Kidney tubule cell (primary cell): Measurements from ENCODE around the gene ERC2.

Experiments used
- DNase-seq: peaks from one replicate; pipeline ENCODE4 v3.0.0-alpha.2; 2018; ENCODE audit warnings: low spot score

ERC2 gene

DNA sequence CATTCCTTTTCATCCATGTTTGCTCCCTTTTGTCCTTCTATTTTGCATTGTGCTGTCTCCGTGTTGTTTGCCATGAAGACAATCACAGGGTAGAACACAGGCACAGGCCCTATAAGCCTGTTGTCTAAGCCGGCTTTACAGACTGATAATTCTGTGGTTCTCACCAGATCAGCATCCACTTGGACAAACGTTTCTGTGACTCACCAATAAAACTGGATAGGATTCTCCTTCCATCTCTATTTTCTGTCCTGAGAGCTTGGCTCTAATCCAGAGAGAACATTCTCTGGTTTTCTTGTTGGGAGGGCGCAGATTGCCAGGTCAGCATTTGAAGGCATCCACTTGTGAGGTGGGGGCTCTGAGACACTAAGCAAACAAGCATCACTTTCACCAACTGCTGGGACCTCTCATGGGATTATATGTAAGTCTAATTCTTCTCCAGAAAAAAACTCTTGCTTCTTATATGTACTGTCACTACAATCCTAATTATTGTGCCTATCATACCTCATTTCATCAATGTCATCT is 101.6 kb downstream of the ERC2 start:
- peak; percentile 6 for DNase-seq

DNA sequence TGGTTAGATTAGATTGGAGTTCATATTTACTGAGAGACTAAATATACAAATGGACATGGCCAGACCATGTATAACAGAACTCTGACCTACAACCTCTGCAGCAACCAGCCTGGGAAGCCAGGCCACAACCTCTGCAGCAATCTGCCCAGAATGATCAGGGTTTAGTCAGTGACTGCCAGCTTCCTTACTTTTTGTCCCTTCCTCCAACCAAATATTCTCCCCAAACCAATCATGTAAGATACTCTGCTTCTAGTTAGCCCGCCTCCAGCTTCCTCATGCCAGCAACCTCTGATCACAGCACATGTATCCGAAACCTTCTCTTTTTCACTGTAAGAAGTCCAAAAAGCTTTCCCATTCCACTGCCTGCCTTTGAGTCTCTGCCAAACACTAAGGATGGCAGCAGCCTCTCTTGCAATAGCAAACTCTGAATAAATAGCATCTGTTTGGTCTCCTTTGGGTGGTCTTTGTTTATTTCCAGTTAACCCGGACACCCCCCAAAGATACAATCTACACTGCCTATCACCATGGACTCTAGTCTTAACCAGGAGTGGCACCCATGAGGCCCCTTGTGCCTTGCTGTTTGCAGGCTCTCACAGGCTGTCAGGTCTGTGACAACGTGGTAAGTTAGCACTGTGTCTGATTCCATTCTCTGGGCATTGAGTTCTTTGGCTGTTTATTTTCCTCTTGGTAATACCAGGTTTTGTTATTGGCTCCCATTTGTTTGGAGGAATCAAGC is 102.2 kb downstream of the ERC2 start:
- DNase-seq: no peak

DNA sequence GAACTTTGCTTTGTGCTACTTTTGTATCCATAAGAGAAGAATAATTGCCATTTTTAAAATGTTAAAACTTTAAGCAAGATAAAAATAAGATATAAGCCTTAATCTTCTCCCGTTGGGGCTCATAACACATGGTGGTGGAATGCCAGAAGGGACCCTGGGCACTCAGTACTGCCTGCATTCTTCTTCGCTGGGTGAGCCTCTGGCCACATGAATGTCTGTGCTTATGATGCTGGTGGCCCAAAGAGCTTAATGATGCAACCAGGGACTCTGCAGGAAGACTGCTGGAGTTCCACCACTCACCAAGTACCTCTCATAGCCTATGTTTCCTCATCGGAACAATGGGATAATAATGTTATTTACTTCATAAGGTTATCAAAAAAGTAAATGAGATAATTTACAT is 103.6 kb downstream of the ERC2 start:
- DNase-seq: no peak

DNA sequence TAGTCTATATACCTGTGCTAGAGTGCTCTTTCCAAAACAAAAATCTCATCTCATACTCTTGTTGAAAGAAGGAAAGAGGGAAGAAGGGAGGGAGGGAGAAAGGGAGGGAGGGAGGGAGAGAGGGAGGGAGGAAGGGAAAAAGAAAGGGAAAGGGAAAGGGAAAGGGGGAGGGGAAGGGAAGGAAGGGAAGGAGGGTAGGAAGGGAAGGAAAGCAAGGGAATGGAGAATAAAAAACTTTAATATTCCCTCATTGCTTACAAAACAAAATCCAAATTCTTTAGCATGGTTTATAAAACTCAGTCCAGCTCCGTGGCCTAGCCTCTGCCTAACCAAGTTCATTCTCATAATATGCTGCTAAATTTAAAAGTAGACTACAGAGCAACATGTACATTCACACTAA is 104.5 kb downstream of the ERC2 start:
- no peak for DNase-seq

DNA sequence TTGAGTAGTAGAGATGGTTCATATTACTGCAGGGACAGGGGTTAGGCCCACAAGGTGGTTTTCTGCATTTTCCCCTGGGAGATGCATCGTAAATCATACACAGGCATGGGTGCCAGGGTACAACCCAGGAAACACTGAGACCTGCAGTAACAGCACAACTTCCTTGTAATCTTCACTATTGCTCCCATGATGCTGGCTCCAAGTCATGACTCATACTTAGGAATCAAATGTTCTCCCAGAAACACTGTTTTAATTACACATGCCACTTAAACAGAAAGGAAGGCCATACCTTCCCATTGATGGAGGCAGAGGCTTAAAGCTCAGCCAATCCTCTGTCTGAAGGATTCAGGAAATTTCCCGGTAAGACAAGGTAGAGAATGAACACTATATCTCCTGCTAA is 106.5 kb downstream of the ERC2 start:
- peak; percentile 80 for DNase-seq

DNA sequence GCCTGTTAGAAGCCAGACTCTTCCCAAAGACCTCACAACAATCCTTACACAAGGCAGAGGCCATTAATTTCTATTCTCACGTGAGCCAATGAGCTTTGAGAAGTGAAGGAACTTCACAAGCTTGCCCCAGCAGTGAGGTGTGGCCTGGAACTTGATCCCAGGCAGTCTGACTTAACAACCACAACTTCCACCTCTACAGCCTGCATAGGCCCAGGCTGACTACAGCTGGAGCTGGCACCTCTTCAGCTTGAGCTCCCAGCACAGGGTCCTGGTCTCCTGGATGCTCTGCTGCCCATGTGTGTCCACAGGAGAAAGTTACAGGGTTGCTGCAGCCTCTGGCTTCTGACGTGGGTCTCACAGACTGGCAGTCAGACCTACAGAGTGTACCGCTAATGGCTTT is 111.0 kb downstream of the ERC2 start:
- DNase-seq: peak; percentile 86

DNA sequence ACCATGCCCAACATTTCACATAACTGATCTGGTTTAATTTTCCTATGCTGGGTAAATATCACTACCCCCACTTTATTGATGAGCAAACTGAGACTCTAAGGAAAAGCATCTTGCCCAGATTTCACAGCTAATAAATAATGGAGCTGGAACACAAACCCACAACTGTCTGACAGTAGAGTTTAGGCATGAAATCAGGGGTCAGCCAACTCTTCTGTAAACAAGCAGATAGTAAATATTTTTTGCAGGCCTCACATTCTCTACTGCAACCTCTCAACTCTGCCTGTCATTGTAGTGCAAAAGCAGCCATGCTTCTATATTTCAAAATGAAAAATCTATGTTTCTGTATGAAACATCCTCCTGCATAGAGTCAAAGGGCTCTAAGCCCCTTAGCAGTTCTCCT is 111.5 kb downstream of the ERC2 start:
- no peak for DNase-seq

DNA sequence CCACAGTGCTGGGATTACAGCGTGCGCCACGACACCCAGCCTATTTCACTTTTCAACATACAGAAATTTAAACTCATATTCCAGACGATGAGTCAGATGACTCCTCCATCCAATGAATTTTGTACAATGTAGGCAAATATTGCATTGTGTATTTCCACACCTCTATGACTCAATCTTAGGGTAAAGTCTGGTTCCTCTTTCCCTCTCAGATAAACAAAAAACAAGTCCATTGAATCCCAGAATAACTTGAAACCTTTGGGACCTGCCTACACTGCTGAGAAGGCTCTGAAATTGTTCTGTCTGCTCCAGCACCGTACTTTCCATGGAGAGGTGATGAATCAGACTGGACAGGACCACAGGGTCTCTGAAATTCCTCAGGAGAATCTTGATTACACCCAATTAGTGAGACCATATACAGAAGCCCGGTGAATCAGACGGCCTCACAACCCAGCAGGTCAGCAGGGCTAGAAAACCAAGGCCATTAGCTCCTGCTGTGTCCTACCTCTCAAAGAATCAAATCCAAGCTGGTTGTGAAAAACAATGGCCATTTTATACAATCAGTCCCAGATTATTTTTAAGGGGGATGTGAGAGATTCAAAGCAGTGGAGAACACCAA is 112.6 kb downstream of the ERC2 start:
- DNase-seq: peak; percentile 21

DNA sequence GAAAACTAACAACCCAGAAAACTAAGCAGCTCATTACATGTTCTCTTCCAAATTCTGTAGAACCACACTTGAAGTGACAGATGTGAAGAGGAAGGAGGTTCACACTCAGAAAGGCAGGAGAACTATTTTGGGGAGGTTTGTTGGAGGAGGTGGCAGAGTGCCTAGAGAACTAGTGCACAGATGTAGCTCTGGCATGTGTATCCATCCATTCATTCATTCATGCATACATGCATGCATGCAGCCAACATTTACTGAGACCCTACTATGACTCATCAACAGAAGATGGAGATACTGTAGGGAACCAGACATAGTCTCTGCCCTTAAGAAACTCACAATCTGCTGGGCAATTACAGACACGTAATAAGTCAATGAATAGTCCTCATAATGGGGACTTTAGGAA is 116.7 kb downstream of the ERC2 start:
- no peak for DNase-seq

DNA sequence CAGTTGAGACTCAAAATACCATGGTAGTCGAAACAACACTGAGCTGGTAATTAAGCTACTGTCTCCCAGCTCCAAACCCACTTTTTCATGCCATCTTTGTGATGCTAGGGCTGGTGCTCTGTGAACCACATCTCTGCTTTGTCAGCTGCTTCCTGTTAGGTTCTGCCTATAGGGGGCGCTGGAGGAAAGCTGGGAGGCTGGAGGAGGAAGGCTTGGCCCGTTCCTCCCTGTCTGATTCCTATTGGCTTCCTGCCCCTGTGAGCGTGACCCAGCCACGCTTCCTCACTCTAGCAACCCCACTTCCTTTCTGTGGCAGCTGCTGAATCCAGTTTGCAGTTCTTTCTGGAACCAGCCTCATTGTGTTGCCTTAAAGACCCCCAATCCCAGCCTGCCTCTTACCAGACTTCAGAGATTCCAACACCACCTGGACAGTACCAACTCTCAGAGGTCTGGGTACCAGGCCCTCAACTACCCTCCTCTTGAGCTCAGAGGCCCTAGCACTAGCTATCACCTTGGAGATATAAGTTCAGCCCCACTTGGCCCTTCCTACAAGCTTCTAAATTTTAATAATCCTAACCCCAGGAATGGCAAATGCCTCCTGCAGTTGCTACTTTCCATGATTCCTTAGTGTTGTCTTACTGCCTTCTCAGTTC is 120.9 kb downstream of the ERC2 start:
- DNase-seq: peak; percentile 46

DNA sequence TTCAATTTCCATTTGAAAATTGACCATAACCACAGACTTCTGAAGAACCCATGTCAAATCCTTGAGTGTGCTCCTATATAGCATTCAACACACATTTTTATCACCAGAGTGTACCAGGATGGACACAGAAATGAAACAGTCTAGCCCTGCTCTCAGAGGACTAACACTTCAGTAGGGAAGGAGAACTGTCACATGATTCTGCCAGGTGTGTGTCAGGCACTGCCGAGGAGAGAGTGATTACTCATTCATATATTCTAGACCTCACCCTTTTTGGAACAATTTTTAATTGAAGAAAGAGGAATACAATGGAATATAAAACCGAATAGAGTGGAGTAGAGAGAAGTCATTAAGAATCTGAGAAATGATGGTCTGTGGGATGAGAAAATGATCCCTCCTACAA is 125.8 kb downstream of the ERC2 start:
- DNase-seq: peak; percentile 24

DNA sequence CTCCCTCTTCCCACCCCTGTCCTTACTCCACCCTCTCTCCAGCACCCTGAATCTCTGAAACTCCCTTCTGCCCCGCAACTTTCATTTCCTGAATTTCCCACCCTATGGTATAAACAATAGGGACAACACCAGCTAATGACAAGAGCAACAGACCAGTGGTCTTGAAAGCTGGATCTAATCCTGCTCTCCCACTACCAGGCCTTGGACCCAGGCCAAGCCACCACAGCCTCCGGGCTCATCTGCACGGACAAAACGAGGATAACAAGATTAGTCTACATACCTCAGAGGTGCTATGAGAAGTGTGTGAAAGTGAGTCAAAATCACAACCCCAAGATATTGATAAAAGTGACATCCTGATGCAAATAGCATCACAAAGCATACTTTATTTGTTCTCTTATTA is 128.6 kb downstream of the ERC2 start:
- DNase-seq: no peak

DNA sequence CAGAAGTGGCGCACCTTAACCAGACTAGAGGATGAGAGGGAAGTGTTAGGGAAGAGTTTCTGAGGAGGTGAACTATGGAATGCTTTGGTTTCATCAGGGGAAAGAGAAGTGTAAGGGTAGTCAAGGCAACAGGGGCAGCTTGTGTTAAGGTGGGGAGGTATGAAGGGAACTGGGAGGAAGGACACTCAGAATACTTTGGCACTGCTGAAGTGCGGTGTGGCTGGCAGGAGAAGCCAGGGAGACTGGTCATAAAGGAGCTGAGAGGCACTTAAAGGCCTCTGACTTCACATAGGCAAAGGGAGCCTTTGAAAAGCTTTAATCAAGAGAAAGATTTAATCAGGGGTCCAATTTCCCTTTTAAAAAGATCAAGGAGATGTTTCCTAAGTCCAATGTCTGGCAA is 129.0 kb downstream of the ERC2 start:
- DNase-seq: no peak

DNA sequence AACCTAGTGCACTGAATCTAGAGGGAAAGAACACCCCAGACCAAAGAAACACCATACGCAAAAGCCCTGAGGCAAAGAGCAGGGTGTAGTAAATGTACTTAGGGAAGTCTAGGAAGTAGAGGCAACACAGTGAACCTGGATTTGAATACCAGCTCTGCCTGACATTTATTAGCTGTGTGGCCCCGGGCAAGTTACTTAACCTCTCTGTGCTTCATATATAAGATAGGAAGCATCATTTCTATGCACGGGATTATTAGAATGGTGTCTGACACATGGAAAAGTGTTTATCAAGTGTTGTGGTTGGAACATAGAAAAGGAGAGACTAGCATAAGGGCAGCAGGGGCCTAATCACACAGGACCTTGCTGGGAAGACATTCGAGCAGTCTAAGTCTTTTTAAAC is 132.2 kb downstream of the ERC2 start:
- DNase-seq: no peak

DNA sequence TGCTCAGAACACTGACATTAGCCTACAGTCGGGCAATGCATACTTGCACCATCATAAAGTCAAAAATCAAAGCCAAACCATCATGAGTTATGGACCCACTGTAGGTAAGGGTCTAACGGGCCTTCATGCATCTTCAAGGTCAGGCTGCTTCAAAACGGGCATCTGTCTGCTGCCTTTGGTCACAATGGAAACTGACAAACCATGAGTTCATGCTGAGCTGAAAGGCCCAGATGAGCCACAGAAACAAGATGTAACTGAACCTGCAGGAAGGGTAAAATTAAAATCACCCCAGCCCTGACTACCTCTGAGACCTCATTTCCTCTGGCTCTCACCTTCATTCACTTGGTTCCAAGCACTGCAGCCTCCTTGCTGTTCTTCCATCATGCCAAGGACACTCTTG is 143.8 kb downstream of the ERC2 start:
- no peak for DNase-seq

DNA sequence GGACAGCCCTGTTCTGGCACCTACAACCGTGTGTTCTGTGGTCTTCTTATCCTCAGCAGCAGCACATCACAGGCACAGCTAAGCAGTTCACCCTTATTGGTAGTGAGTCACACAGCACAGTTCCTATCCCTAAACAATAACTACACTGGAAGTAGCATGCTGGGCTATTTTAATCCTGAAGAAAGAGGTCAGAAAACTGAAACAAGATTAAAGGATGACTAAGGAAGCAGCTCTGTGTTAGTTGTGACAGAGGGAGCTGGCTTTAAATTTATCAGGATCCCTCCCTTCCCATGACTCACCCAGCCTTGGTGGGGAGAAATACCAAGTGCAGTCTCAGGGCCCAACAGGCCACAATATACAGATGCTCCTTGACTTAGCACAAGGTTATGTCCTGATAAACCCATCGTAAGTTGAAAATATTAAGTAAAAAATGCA is 144.3 kb downstream of the ERC2 start:
- peak; percentile 91 for DNase-seq

DNA sequence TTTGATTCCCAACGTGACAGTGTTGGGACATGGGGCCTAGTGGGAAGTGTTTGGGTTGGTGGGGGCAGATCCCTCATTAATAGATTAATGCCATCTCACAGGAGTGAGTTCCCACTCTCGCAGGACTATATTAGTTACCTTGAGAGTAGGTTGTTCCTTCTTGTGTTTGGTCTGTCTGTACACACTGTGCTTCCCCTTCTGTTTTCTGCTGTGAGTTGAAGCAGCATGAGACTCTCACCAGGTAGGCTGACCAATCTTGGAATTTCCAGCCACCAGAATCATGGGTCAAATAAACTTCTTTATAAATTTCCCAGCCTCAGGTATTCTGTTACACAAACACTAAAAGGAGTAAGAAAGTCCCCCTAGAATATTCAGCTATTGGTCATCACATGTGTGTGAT is 145.4 kb downstream of the ERC2 start:
- peak; percentile 38 for DNase-seq

DNA sequence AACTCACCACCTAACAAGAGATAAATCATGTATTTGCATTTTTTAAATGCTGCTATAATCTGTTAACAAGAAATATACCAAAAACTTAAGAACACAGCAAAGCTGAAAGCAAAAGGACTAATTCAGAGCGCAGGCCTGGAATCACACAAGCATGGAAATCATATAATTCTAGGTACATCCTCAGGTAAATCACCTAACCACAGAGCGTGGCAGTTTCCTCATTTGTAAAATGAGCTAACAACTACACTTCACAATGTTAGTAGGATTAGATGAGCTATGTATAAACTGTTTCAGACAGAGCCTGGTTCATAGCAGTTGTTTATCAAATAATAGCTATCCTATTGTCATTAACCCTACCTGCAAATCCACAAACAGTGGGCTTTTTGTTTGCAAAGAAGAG is 146.4 kb downstream of the ERC2 start:
- no peak for DNase-seq

DNA sequence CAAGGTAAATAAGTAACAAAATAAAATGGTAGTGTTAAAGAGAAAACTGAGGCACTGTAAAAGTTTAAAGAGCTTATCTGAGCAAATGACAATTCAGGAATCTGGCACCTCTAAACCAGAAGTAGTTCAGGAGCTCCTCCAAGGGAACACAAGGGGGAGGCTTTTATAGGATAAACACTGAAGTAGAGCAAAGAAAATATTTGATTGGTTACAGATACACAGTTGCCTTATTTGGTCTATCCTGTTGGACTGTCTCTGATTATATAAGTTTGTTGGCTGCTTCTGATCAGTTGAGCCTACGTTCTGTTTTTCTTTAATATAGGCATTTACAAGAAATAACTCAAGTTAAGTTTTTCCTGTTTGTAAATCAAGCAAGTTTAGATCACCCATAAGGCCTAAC is 146.9 kb downstream of the ERC2 start:
- no peak for DNase-seq

DNA sequence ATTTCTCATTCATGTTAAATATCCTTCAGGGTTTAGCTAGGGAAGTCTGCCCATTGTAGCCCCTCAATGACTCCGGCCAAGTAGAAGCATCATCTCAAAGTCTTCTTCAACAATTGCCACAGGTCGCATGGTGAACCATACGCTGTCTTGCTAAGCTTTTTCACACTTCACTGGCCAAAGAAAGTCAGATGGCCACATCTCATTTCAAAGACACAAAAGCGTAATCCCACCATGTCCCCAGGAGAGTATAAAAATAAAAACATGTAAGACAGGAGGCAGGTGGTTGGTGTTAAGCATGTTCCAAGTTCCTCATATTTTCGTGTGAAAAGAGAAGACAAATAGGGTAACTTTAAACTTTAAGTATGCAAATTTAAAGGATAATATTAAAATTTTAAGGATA is 147.4 kb downstream of the ERC2 start:
- no peak for DNase-seq

DNA sequence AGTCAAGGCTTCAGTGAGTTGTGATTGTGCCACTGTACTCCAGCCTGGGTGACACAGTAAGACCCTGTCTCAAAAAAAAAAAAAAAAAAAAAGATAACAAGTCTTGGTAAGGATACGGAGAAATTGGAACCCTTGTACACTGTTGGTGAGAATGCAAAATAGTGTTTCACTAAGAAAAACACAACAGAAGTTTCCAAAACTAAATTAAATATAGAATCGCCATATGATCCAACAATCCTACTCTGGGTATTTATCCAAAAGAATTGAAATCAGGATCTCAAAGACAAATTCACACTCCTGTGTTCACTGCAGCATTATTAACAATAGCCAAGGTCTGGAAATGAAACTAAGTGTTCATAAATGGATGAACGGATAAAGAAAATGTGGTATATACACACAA is 149.4 kb downstream of the ERC2 start:
- DNase-seq: no peak

DNA sequence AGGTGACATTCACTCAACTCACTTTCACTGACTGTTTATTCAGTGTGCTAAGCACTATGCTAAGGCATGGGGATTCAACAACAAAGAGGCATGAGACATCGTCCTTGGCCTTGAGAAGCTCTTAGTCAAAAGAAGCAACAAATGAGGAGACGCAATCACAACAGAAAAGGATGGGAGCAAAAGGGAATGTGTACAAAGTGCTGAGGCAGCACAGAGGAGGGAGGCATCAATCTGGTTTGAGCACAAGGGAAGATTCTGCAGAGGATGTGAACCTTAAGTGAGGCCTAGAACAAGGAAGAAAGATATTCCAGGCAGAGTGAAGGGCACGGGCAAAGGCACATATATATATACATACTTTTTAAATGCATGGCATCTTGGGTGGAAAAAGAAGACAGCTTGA is 151.3 kb downstream of the ERC2 start:
- DNase-seq: no peak

DNA sequence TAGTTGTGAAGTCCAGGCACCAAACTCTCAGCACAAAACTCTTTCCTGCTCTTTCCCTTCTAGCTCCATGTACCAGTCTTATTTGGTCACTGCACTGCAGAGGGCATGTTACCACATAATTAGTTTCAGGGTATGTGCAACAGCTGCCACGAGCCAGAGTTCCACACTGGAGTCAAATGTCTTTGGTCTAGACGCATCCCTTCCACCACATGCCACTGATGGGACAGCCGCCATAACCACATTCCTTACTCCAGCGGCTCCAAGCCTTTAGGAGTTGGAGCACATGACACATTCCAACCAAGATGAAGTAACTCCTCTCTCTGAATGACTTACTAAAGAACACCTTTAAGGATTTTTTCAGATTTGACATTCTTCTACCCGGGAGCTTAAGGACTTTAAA is 153.4 kb downstream of the ERC2 start:
- peak; percentile 91 for DNase-seq
